Nephron (organoid): ENCODE results near the gene MACROD2.
A peak's percentile ranks its signal among the peaks of the same experiment; 100 is the strongest.

Experiments
- H3K27ac Mint-ChIP-seq, 3 experiments: 2 replicates each; pipeline ENCODE4 v1.8.0; 2020; ENCODE audit warnings: mixed read lengths in 3 of 3, mild to moderate bottlenecking in 2 of 3, moderate library complexity in 1 of 3
- H3K27me3 Mint-ChIP-seq: 2 replicates; pipeline ENCODE4 v1.8.0; 2021; ENCODE audit warnings: low read depth, mild to moderate bottlenecking, moderate library complexity, mixed read lengths
- H3K36me3 Mint-ChIP-seq: 2 replicates; pipeline ENCODE4 v1.8.0; 2020; ENCODE audit warnings: low read depth, mixed read lengths
- H3K4me1 Mint-ChIP-seq: 2 replicates; pipeline ENCODE4 v1.8.0; 2020; ENCODE audit warnings: mixed read lengths
- H3K4me3 Mint-ChIP-seq, 3 experiments: 2 replicates each; pipeline ENCODE4 v1.8.0; 2020; ENCODE audit warnings: mild to moderate bottlenecking in 3 of 3, mixed read lengths in 3 of 3, moderate library complexity in 2 of 3
- H3K9me3 Mint-ChIP-seq: 2 replicates; pipeline ENCODE4 v1.8.0; 2020; ENCODE audit warnings: mixed read lengths
- TF ChIP-seq, protein P1 (sequence below), 3 experiments: fragments of 200-600 bp; sonication (generic); IDR thresholded peaks; one replicate each; pipeline ENCODE4 v1.5.0; 2021; ENCODE audit warnings: antibody characterized with exemption in 3 of 3; ENCODE audit not compliant: unreplicated experiment in 3 of 3

MACROD2 gene

DNA sequence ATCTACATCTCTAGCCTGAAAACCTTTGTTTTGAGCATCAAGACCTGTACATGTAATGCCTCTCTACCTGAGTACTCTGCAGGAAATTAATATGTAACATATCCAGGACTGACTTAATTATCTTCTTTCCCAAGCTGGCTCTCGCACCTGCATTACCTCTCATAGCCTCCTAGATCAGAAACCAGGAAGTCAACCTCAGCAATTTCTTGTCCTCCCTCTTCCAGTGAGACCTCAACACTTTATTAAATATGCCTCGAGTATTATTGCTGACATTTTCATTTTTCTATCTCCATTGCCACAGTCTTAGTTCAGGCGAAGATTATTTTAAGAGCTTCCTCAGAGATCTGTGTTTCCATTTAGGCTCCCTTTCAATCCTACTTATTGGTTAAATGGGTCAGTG is 69.0 kb downstream of the MACROD2 start:
- H3K9me3 Mint-ChIP-seq = no peaks in the 10 kb centered on the region

DNA sequence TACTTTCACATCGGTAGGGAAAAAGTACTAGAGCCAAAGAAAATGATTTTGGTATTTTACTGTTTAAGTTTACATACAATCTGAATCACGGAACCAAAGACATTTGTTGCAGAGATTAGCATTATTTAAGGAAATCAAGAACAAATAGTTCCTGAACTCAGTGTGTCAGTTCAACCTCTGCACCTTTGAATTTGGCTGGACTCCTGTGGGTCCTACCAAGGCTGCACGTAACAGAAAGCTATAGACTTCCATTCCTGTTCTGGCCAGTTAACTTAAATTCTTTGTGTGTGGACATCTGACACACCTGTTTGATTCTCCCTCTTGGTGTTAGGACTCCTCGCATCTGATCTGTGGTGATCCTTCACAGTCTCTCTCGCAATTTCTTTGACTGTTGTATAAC is 69.6 kb downstream of the MACROD2 start:
- Mint-ChIP-seq H3K27me3 (no peaks in the 10 kb centered on the region), H3K27ac (no peak overlapping the region)

More for the DNA sequence above, 69.0 kb downstream of the MACROD2 start:
- Mint-ChIP-seq H3K27me3 (no peaks in the 10 kb centered on the region), H3K36me3 (no peaks in the 10 kb centered on the region), H3K4me1 (peaks cover 7% of the 10 kb centered on the region), H3K27ac (peak overlapping the region; percentile 21 to 74 (median 50)), H3K4me3 (no peak overlapping the region)
- TF ChIP-seq, protein P1, sequence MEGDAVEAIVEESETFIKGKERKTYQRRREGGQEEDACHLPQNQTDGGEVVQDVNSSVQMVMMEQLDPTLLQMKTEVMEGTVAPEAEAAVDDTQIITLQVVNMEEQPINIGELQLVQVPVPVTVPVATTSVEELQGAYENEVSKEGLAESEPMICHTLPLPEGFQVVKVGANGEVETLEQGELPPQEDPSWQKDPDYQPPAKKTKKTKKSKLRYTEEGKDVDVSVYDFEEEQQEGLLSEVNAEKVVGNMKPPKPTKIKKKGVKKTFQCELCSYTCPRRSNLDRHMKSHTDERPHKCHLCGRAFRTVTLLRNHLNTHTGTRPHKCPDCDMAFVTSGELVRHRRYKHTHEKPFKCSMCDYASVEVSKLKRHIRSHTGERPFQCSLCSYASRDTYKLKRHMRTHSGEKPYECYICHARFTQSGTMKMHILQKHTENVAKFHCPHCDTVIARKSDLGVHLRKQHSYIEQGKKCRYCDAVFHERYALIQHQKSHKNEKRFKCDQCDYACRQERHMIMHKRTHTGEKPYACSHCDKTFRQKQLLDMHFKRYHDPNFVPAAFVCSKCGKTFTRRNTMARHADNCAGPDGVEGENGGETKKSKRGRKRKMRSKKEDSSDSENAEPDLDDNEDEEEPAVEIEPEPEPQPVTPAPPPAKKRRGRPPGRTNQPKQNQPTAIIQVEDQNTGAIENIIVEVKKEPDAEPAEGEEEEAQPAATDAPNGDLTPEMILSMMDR (IDR thresholded peaks at IDR 0.05; ENCODE audit: unreplicated experiment in 3 of 3) = no peak

DNA sequence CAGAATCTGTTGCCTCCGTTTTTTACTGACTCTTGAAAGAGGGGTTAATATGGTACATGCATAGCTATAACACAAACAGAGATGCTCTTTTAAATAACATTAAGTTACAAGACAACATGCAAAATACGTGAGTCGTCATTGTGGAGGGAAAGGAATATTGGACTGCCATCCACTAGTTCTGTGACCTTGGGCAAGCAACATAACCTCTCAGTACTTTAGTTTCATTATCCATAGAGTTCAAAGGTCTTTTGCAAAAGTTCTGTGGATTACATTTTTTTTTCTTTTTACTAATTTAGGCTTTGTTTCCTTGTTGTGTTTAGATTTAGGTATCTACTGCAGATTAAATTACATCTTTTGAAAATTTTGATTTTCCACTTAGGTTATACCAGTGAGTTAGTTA is 70.5 kb downstream of the MACROD2 start:
- Mint-ChIP-seq H3K27ac (no peak overlapping the region), H3K36me3 (no peaks in the 10 kb centered on the region), H3K4me1 (peaks cover 7% of the 10 kb centered on the region), H3K9me3 (no peaks in the 10 kb centered on the region), H3K4me3 (no peak overlapping the region), H3K27me3 (no peaks in the 10 kb centered on the region)
- TF ChIP-seq, protein P1 (IDR thresholded peaks at IDR 0.05; ENCODE audit: unreplicated experiment in 3 of 3) = no peak

More for the DNA sequence above, 69.6 kb downstream of the MACROD2 start:
- Mint-ChIP-seq H3K36me3 (no peaks in the 10 kb centered on the region), H3K4me1 (peaks cover 7% of the 10 kb centered on the region), H3K9me3 (no peaks in the 10 kb centered on the region), H3K4me3 (no peak overlapping the region)
- TF ChIP-seq, protein P1 (IDR thresholded peaks at IDR 0.05; ENCODE audit: unreplicated experiment in 3 of 3) = no peak

DNA sequence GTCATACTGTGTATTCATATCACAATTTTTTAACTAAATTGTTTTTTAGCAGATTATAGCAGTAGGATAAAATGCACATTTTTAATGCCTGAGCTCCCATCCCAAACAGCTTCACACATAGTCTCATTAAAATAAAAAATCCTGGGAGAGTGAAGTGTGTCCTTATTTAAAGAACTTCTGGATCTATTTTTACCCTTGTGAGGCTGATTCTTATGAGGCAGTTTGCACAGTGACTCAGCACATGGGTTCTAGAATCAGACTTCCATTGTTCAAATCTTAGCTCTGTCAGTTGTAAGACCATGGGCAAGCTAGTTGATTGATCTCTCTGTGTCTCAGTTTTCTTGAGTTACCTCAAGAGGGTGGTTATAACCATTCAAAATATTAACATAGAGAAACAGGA is 72.3 kb downstream of the MACROD2 start:
- Mint-ChIP-seq H3K4me1 (peaks cover 7% of the 10 kb centered on the region), H3K27ac (no peak overlapping the region), H3K27me3 (no peaks in the 10 kb centered on the region), H3K36me3 (no peaks in the 10 kb centered on the region), H3K9me3 (no peaks in the 10 kb centered on the region), H3K4me3 (no peak overlapping the region)
- TF ChIP-seq, protein P1 (IDR thresholded peaks at IDR 0.05; ENCODE audit: unreplicated experiment in 3 of 3) = no peak

DNA sequence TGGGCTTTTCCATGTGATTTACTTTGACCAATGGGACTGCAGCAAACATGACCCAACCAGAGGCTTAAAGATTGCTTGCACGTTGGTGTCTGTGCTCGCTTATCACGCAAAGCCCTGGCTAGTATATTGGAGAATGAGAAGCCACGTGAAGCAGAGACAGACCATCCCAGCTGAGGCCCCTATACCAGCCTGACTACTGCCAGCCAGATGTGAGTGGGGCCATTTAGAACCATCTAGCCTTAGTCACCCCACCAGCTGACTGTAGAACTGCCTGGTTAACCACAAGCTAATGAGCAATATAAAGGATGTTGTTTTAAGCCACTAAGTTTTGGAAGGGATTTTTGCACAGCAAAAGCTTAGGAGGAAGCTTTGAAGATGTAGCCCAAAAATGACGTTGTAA is 74.5 kb downstream of the MACROD2 start:
- H3K4me3 Mint-ChIP-seq = no peak overlapping the region
- no peak overlapping the region for H3K27ac Mint-ChIP-seq
- H3K4me1 Mint-ChIP-seq = no peaks in the 10 kb centered on the region
- no peaks in the 10 kb centered on the region for H3K27me3 Mint-ChIP-seq
- H3K36me3 Mint-ChIP-seq = no peaks in the 10 kb centered on the region
- H3K9me3 Mint-ChIP-seq = no peaks in the 10 kb centered on the region
- TF ChIP-seq, protein P1 (IDR thresholded peaks at IDR 0.05; ENCODE audit: unreplicated experiment in 3 of 3) = no peak

DNA sequence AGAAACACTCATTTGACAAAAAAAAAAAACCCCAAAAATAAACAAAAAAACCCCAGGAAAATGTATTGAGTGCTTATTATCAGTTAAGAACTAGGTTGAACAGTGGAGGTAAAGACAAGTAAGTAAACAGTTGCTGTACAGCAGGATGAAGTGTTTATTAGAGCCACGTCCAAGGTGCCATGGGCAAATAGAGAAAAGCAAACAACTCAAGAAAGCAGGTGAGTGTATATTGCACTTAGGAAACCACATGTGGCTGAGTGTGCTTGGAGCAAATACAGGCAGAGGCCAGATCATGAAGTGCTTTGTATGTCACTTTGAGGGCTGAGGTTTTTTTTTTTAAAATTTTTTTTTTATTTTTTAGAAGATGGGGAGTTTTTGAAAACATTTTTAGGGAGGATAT is 98.3 kb downstream of the MACROD2 start:
- TF ChIP-seq, protein P1 (IDR thresholded peaks at IDR 0.05; ENCODE audit: unreplicated experiment in 3 of 3) = no peak
- Mint-ChIP-seq H3K27ac (no peak overlapping the region), H3K9me3 (peaks cover 3% of the 10 kb centered on the region), H3K4me1 (no peaks in the 10 kb centered on the region), H3K27me3 (no peaks in the 10 kb centered on the region), H3K36me3 (no peaks in the 10 kb centered on the region), H3K4me3 (no peak overlapping the region)
